VCaP (cell line): ENCODE measurements around the gene C19orf53.

Source experiments
- H3K27ac ChIP-seq: fragments of 450-650 bp; 2 replicates; pipeline ENCODE4 v1.5.1; 2017
- TF ChIP-seq, protein P1 (sequence below): fragments of 450-650 bp; conservative IDR thresholded peaks from 2 replicates; pipeline ENCODE4 v1.5.1; 2017; ENCODE audit warnings: mild to moderate bottlenecking, moderate library complexity

C19orf53 gene

DNA sequence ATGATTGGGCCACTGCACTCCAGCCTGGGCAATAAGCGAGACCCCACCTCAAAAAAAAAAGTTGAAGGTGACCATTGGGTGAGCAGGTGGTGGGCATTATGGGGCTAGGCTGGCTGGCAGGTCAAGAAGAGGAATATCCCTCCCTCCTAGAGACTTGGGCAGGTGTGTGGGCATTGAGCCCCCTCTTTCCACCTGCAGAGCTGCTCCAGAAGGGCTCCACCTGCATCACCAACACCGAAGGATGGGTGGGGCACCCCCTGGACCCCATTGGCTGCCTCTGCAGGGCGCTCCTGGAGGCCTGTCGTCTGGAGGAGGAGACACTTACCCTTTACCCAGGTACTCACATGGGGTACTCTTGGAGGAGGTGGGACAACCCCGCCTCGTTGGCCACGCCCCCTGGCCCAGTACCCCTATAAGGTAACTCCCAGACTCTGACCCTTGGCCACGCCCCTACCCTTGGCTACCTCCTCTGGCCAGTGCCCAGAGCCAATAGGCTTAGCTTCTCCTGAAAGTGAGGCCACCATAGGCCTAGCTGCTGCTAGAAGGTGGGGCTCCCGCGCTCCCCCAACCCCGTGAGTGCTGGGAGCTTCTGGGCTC lies 42.9 kb downstream of the C19orf53 start:
- TF ChIP-seq, protein P1, sequence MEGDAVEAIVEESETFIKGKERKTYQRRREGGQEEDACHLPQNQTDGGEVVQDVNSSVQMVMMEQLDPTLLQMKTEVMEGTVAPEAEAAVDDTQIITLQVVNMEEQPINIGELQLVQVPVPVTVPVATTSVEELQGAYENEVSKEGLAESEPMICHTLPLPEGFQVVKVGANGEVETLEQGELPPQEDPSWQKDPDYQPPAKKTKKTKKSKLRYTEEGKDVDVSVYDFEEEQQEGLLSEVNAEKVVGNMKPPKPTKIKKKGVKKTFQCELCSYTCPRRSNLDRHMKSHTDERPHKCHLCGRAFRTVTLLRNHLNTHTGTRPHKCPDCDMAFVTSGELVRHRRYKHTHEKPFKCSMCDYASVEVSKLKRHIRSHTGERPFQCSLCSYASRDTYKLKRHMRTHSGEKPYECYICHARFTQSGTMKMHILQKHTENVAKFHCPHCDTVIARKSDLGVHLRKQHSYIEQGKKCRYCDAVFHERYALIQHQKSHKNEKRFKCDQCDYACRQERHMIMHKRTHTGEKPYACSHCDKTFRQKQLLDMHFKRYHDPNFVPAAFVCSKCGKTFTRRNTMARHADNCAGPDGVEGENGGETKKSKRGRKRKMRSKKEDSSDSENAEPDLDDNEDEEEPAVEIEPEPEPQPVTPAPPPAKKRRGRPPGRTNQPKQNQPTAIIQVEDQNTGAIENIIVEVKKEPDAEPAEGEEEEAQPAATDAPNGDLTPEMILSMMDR: no peak
- peak overlapping the region; percentile 56 for H3K27ac ChIP-seq

DNA sequence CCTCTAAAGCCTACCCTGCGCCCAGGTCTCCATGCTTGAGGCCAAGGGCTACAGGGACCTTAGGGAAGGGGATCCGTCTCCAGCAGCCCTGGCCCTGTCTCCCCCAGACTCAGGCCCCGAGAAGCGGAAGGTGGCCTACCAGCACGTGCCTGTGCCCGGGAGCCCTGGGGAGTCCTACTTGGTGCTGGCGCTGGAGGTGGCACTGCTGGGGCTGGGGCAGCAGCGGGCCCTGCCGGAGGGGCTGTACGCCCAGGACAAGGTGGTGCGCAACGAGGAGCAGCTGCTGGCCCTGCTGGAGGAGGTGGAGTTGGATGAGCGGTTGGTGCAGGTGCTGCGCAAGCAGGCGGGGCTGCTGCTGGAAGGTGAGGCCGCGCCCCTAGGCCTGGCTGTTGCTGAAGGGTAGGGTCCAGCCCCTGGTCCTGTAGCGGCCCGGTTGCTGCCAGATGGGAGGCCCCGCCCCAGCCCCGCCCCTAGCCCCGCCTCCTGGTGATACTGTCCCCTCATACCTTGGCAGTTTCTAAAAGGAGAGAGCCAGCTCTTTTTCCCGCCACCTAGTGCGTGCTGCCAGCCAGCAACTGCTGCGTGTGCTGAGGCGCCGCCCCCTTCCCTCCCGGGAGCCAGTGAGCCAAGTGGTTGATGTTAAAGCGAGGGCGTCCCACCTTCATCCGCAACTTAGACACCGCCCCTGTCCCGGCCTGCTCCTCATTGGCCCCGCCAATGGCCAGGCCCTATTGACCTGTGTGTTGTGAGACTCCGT lies 43.5 kb downstream of the C19orf53 start:
- H3K27ac ChIP-seq: peak overlapping the region; percentile 56
- TF ChIP-seq, protein P1: no peak

DNA sequence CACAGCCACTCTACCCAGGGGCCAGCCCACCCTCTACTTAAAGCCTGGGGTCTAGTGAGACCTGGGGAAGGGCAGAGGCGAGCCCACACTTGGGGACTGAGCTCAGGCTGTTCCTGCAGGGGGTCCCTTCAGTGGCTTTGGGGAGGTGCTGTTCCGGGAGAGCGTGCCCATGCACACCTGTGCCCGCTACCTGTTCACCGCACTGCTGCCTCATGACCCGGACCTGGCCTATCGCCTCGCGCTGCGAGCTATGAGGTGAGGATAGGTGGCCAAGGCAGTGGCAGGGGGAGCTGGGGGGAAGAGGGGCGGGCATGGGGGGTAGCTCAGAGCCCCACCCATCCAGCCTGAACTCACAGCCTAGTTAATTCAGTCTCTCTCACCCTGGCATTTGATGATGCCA lies 45.0 kb downstream of the C19orf53 start:
- no peak overlapping the region for H3K27ac ChIP-seq
- TF ChIP-seq, protein P1: no peak

DNA sequence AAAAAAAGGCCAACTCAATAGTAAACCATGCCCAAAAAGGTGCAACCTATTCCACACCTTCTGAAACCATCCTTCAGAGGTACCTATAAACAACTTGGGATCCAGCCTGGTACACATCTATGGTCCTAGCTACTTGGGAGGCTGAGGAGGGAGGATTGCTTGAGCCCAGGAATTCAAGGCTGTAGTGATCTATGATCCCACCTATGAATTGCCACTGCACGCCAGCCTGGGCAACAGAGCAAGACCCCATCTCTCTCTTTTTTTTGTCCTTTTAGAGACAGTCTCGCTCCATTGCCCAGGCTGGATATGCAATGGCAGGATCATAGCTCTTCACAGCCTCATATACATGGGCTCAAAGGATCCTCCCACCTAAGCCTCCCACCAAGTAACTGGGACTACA lies 47.0 kb downstream of the C19orf53 start:
- TF ChIP-seq, protein P1: no peak
- H3K27ac ChIP-seq: no peak overlapping the region

DNA sequence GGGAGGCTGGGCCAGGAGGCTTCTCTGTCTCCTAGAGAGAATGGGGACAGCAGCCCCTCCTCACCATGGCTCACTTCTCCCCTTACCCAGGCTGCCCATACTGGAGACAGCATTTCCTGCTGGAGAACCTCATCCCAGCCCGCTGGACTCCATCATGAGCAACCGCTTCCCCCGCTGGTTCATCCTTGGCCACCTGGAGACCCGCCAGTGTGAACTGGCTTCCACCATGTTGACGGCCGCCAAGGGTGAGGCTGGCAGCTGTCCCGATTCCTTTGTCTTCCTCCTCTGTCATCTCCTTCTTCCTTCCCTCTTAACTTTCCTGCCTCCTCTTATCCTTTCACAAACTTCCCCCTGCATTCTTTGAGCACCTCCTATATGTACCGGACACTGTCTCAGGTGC lies 49.0 kb downstream of the C19orf53 start:
- TF ChIP-seq, protein P1: no peak
- no peak overlapping the region for H3K27ac ChIP-seq

DNA sequence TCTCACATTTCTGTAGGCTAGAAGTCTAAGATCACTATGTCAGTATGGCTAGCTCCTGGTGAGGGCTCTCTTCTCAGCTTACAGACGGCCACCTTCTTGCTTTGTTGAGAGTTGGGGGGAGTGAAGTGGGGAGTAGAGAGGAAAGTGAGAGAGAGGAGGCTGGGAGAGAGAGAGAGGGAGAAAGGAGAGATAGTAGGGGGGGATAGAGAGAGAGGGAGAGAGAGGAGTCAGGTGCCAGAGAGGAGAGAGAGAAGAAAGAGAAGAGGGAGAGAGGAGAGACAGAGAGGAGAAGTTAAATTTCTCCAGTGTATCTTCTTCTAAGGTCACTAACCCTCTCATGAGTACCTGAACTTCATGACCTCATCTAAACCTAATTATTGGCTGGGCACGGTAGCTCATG lies 49.6 kb downstream of the C19orf53 start:
- H3K27ac ChIP-seq: no peak overlapping the region
- TF ChIP-seq, protein P1: no peak

DNA sequence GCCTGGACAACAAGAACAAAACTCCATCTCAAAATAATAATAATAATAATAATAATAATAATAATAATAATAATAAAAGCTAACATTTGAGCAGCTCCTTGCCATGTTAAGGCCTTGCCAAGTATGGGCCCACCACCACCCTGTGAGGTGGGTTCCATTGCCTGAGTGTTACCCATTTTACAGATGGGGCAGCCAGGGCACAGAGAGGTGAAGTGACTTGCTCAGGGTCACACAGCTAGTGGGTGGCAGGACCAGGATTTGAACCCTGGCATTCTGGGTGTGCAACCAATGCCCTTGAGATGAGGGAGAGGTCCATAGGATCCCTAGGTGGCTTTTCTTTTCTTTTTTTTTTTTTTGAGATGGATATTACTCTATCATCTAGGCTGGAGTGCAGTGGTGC lies 50.4 kb downstream of the C19orf53 start:
- TF ChIP-seq, protein P1: no peak
- no peak overlapping the region for H3K27ac ChIP-seq
